Measurements from ENCODE around the gene EVA1B. TPM values are rescaled to one million over a fixed set of nuclear protein-coding genes. Genes with fewer than 3 reads are reported as not detected.

The EVA1B gene
- polyA plus RNA-seq, 2 of the 4 experiments (the other 2 are of a cell fraction) = 2.9 to 8.5 TPM

DNA sequence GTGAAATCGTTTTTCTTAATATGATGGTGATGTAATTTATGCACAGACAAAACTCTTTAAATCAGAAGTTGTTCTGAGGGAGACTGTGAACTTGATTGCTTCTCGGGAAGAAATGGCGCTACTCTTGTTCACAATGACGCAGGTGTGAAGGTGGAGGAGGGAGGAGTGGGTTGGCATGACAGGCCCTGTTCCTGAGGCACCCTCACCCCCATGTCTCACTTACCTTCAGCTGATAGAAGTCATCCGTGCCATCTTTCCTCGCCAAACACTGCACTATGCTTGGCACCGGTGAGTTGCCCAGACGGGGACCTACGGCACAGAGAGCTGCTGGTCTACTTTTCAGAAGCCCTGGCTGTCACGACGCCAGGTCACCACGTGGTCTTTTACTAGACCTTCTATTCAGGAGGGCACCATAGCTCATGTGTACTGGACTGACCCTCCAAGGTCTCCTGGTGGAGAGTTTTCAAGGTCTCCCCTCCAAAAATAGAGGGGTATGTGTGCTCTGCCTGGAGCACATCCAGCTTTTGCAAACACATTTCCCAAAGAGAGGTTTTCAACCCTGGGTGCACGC lies 35.2 kb upstream of the EVA1B start:
- Histone ChIP-seq H3K4me2 (no peak overlapping the region), H3K4me1 (peaks cover 5% of the 10 kb centered on the region; the same call in 2 of the 3 replicates), H3K27ac (no peak overlapping the region), H3K9me3 (no peaks in the 10 kb centered on the region), H3K4me3 (no peak overlapping the region)
- no peak for ATAC-seq
- POLR2A ChIA-PET = no interaction called here
- 87% methylated on average over 12 of the region's 13 CpGs for WGBS (ENCODE audit: missing lambda C conversion rate)
- CTCF ChIA-PET = interaction anchor here (0.6 to 3.0 kb wide), 3 partner anchors 10 to 469 kb away, joined by 3 to 15 read pairs (median 8); no protein-coding TSS in a partner anchor
- TF ChIP-seq JUN (IDR thresholded peaks at IDR 0.05) (no peak), MAFK (IDR thresholded peaks at IDR 0.05; ENCODE audit: partially characterized antibody) (no peak), POLR2AphosphoS2 (conservative IDR thresholded peaks at IDR 0.05; ENCODE audit: low read length) (no peak), MAZ (IDR thresholded peaks at IDR 0.05; ENCODE audit: borderline replicate concordance, low read depth, low read length) (no peak), TP53 (CRISPR knock-in tag; IDR thresholded peaks at IDR 0.05) (no peak), RCOR1 (IDR thresholded peaks at IDR 0.05; ENCODE audit: low read depth, low read length) (no peak), EHF (CRISPR knock-in tag; IDR thresholded peaks at IDR 0.05) (no peak), NR3C1 (IDR thresholded peaks at IDR 0.05) (no peak)
- TF ChIP-seq, protein P1, sequence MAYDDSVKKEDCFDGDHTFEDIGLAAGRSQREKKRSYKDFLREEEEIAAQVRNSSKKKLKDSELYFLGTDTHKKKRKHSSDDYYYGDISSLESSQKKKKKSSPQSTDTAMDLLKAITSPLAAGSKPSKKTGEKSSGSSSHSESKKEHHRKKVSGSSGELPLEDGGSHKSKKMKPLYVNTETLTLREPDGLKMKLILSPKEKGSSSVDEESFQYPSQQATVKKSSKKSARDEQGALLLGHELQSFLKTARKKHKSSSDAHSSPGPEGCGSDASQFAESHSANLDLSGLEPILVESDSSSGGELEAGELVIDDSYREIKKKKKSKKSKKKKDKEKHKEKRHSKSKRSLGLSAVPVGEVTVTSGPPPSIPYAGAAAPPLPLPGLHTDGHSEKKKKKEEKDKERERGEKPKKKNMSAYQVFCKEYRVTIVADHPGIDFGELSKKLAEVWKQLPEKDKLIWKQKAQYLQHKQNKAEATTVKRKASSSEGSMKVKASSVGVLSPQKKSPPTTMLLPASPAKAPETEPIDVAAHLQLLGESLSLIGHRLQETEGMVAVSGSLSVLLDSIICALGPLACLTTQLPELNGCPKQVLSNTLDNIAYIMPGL (CRISPR knock-in tag; IDR thresholded peaks at IDR 0.05; ENCODE audit: borderline replicate concordance) = no peak
- TF ChIP-seq, protein P2, sequence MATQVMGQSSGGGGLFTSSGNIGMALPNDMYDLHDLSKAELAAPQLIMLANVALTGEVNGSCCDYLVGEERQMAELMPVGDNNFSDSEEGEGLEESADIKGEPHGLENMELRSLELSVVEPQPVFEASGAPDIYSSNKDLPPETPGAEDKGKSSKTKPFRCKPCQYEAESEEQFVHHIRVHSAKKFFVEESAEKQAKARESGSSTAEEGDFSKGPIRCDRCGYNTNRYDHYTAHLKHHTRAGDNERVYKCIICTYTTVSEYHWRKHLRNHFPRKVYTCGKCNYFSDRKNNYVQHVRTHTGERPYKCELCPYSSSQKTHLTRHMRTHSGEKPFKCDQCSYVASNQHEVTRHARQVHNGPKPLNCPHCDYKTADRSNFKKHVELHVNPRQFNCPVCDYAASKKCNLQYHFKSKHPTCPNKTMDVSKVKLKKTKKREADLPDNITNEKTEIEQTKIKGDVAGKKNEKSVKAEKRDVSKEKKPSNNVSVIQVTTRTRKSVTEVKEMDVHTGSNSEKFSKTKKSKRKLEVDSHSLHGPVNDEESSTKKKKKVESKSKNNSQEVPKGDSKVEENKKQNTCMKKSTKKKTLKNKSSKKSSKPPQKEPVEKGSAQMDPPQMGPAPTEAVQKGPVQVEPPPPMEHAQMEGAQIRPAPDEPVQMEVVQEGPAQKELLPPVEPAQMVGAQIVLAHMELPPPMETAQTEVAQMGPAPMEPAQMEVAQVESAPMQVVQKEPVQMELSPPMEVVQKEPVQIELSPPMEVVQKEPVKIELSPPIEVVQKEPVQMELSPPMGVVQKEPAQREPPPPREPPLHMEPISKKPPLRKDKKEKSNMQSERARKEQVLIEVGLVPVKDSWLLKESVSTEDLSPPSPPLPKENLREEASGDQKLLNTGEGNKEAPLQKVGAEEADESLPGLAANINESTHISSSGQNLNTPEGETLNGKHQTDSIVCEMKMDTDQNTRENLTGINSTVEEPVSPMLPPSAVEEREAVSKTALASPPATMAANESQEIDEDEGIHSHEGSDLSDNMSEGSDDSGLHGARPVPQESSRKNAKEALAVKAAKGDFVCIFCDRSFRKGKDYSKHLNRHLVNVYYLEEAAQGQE (IDR thresholded peaks at IDR 0.05) = no peak
- TF ChIP-seq, protein P3, sequence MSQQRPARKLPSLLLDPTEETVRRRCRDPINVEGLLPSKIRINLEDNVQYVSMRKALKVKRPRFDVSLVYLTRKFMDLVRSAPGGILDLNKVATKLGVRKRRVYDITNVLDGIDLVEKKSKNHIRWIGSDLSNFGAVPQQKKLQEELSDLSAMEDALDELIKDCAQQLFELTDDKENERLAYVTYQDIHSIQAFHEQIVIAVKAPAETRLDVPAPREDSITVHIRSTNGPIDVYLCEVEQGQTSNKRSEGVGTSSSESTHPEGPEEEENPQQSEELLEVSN (IDR thresholded peaks at IDR 0.05; ENCODE audit: borderline replicate concordance, low read depth) = no peak
- FAIRE-seq = no peak
- no peak for DNase-seq (ENCODE audit: low read depth in 1 of 2, low spot score in 1 of 2)

DNA sequence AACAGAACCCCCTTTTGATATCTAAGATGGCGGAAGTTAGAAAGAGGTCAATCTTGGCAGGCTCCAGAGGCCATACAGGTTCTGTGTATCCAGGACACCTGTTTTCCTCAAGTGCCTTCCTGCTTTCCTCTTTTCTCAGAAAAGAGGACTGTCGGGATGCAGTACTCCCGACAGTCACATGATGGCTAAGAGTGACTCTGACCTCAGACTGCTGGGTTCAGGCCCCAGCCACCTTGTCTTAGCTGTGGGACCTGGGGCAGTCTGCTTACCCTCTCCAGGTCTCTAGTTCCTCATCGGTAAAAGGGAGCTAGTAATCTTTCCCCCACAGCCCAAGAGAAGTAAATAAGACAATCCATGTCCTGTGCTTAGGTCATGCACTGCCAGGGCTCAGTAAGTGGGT lies 32.4 kb upstream of the EVA1B start:
- CTCF ChIA-PET = interaction anchor here (0.6 to 17.8 kb wide), 3 partner anchors 12 to 206 kb away, joined by 3 to 201 read pairs (median 12); no protein-coding TSS in a partner anchor
- Histone ChIP-seq H3K4me3 (no peak overlapping the region), H3K9me3 (no peaks in the 10 kb centered on the region), H3K27ac (0 out of 6 replicates have a peak overlapping the region, but pooled peaks of 1 of the 2 experiments have one; percentile 21), H3K4me1 (peaks cover 33% of the 10 kb centered on the region), H3K4me2 (no peak overlapping the region)
- FAIRE-seq (no peak), ATAC-seq (no peak), DNase-seq (ENCODE audit: low read depth in 1 of 2, low spot score in 1 of 2) (no peak)
- 49% methylated on average over 4 of the region's 4 CpGs for WGBS (ENCODE audit: missing lambda C conversion rate)
- POLR2A ChIA-PET = interaction anchor here (0.6 to 1.3 kb wide), 2 partner anchors 31 to 100 kb away, joined by 3 to 5 read pairs; no protein-coding TSS in a partner anchor
- TF ChIP-seq, protein P4, sequence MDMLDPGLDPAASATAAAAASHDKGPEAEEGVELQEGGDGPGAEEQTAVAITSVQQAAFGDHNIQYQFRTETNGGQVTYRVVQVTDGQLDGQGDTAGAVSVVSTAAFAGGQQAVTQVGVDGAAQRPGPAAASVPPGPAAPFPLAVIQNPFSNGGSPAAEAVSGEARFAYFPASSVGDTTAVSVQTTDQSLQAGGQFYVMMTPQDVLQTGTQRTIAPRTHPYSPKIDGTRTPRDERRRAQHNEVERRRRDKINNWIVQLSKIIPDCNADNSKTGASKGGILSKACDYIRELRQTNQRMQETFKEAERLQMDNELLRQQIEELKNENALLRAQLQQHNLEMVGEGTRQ (IDR thresholded peaks at IDR 0.05) = no peak
- TF ChIP-seq HEYL (CRISPR knock-in tag; IDR thresholded peaks at IDR 0.05) (no peak), RAD21 (conservative IDR thresholded peaks at IDR 0.05 in 1 of 2, IDR thresholded peaks at IDR 0.05 in 1 of 2) (no peak), TP53 (CRISPR knock-in tag; IDR thresholded peaks at IDR 0.05) (no peak), EP300 (IDR thresholded peaks at IDR 0.05) (no peak)
